HepG2 (cell line): ENCODE results near the gene CTDSP1. TPM values are rescaled to one million over a fixed set of nuclear protein-coding genes. Genes with fewer than 3 reads are reported as not detected.

Experiments
- ARID3A ChIP-seq: IDR thresholded peaks from 2 replicates; pipeline ENCODE4 v1.6.1; 2012; ENCODE audit warnings: low read depth, low read length, improper control_type of control experiment
- FOSL2 ChIP-seq: sonication (generic); formaldehyde crosslinking; IDR thresholded peaks from 2 replicates; pipeline ENCODE4 v1.4.0; 2020; ENCODE audit warnings: missing genetic modification reagents
- MAZ ChIP-seq, 2 experiments: sonication (generic) in 1 of 2; formaldehyde crosslinking in 1 of 2; IDR thresholded peaks; 2 replicates each; pipeline versions ENCODE4 v1.5.0 to v1.6.1; 2012 to 2020; ENCODE audit warnings: low read depth in 2 of 2, mild to moderate bottlenecking in 2 of 2, borderline replicate concordance in 1 of 2, improper control_type of control experiment in 1 of 2, low read length in 1 of 2, missing genetic modification reagents in 1 of 2, moderate library complexity in 1 of 2
- MTERF4 ChIP-seq: sonication (generic); formaldehyde crosslinking; IDR thresholded peaks from 2 replicates; pipeline ENCODE4 v1.8.0; 2023; ENCODE audit warnings: mild to moderate bottlenecking, missing genetic modification reagents
- NFATC3 ChIP-seq: sonication (generic); formaldehyde crosslinking; IDR thresholded peaks from 2 replicates; pipeline ENCODE4 v1.5.1; 2020; ENCODE audit warnings: mild to moderate bottlenecking, missing genetic modification reagents
- ZIK1 ChIP-seq: sonication (generic); formaldehyde crosslinking; IDR thresholded peaks from 2 replicates; pipeline ENCODE4 v1.5.0; 2020; ENCODE audit warnings: mild to moderate bottlenecking, low read depth, missing genetic modification reagents, borderline replicate concordance
- ZNF274 ChIP-seq: sonication (generic); formaldehyde crosslinking; IDR thresholded peaks from 2 replicates; pipeline ENCODE4 v1.5.1; 2020; ENCODE audit warnings: mild to moderate bottlenecking, missing genetic modification reagents
- ZNF326 ChIP-seq: sonication (generic); formaldehyde crosslinking; IDR thresholded peaks from 2 replicates; pipeline ENCODE4 v1.4.0; 2020; ENCODE audit warnings: missing genetic modification reagents, borderline replicate concordance
- ZNF547 ChIP-seq: sonication (generic); formaldehyde crosslinking; IDR thresholded peaks from 2 replicates; pipeline ENCODE4 v1.5.1; 2020; ENCODE audit warnings: mild to moderate bottlenecking, missing genetic modification reagents
- ZNF557 ChIP-seq: sonication (generic); formaldehyde crosslinking; IDR thresholded peaks from 2 replicates; pipeline ENCODE4 v1.4.0; 2020; ENCODE audit warnings: missing genetic modification reagents
- ZNF660 ChIP-seq: sonication (generic); formaldehyde crosslinking; IDR thresholded peaks from 2 replicates; pipeline ENCODE4 v1.5.1; 2020; ENCODE audit warnings: mild to moderate bottlenecking, low read depth, missing genetic modification reagents, borderline replicate concordance
- polyA plus RNA-seq, 8 experiments: library from polyadenylated mRNA; depleted of rRNA in 3 of 8; stranded (reverse) in 7 of 8; unstranded in 1 of 8; fragments of >200 nt; fragmentation: Illumina TruSeq in 4 of 8; extraction: Trizol in 4 of 8; gene quantifications; 2 replicates each; pipeline versions ENCODE4 v1.2.1 to v1.2.3, GENCODE V29; 2011 to 2016; ENCODE audit warnings: low read depth in 4 of 8, missing spikeins in 1 of 8, mixed read lengths in 1 of 8; ENCODE audit not compliant: insufficient read depth in 1 of 8
- total RNA-seq, 5 experiments: library from RNA; depleted of rRNA; stranded (reverse); fragments of >200 nt; fragmentation: Illumina TruSeq; extraction: Trizol; gene quantifications; 2 replicates each; pipeline ENCODE4 v1.2.3, GENCODE V29; 2016; ENCODE audit warnings: low read depth in 1 of 5
- TF ChIP-seq, protein P1 (sequence below): IDR thresholded peaks from 2 replicates; pipeline ENCODE4 v1.6.1; 2018; ENCODE audit warnings: missing genetic modification reagents
- TF ChIP-seq, protein P2 (sequence below), 2 experiments: fragments of 450-650 bp in 1 of 2; sonication (generic) in 1 of 2; formaldehyde crosslinking in 1 of 2; IDR thresholded peaks; 2 replicates each; pipeline versions ENCODE4 v1.6.1 to v1.8.0; 2016 to 2022; ENCODE audit warnings: antibody characterized with exemption in 1 of 2, mild to moderate bottlenecking in 1 of 2, missing genetic modification reagents in 1 of 2

Gene CTDSP1
- total and polyA plus RNA-seq, 2 of the 13 experiments (the other 11 are each of a cell fraction or from before 2014, with no cell fraction given), result 91.0 to 268 TPM

DNA sequence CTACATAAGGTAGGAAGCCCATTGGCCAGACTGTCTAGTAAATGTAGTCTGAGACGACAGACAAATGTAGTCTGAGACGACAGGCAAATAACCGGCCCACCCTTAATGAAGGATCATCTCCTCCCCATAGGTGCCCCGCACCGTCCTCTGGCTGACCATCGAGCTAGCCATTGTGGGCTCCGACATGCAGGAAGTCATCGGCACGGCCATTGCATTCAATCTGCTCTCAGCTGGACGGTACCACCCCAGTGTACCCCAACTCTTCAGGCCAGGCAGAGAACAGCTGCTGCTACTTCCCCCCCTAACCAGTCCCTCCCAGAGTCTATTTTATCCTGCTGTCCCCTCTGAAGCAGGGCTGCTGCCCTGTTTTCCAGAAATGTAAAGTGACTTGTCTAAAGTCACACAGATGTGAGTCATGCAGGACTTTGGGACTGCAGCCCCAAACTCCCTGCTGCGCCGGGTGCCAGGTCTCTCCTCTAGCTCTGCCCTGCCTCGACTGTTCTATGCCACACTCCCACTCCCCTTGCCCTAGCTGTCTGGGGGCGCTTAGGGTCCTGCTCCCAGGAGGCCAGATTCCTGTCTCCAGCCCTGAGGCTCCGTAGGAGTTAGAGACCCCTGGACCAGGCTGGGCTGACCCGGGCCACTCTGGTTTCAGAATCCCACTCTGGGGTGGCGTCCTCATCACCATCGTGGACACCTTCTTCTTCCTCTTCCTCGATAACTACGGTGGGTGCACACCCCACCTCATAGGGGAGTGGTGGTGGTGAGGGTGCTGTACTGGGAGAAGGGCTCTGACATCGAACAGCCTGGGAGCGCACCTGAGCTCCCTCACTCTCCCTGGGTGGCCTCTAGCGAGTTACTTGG, 12.9 kb upstream of the CTDSP1 start (continued):
- TF ChIP-seq MAZ (IDR thresholded peaks at IDR 0.05; ENCODE audit: borderline replicate concordance, low read depth, low read length) (no peak), MAZ (CRISPR knock-in tag; IDR thresholded peaks at IDR 0.05; ENCODE audit: low read depth) (peak; percentile 18; the same call in 1 of the 2 replicates), ZIK1 (CRISPR knock-in tag) (0 out of 2 replicates have a peak, but pooled peaks have one; percentile 22), ZNF660 (CRISPR knock-in tag) (no peak), MTERF4 (CRISPR knock-in tag) (peak; percentile 87), NFATC3 (CRISPR knock-in tag) (0 out of 2 replicates have a peak, but pooled peaks have one; percentile 77), ZNF274 (CRISPR knock-in tag) (peak; percentile 90), ARID3A (no peak), ZNF547 (CRISPR knock-in tag) (peak; percentile 32; the same call in 1 of the 2 replicates), FOSL2 (CRISPR knock-in tag) (peak; percentile 88), ZNF326 (CRISPR knock-in tag) (no peak), ZNF557 (no peak)
- TF ChIP-seq, protein P1, sequence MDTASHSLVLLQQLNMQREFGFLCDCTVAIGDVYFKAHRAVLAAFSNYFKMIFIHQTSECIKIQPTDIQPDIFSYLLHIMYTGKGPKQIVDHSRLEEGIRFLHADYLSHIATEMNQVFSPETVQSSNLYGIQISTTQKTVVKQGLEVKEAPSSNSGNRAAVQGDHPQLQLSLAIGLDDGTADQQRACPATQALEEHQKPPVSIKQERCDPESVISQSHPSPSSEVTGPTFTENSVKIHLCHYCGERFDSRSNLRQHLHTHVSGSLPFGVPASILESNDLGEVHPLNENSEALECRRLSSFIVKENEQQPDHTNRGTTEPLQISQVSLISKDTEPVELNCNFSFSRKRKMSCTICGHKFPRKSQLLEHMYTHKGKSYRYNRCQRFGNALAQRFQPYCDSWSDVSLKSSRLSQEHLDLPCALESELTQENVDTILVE, result no peak
- TF ChIP-seq, protein P2, sequence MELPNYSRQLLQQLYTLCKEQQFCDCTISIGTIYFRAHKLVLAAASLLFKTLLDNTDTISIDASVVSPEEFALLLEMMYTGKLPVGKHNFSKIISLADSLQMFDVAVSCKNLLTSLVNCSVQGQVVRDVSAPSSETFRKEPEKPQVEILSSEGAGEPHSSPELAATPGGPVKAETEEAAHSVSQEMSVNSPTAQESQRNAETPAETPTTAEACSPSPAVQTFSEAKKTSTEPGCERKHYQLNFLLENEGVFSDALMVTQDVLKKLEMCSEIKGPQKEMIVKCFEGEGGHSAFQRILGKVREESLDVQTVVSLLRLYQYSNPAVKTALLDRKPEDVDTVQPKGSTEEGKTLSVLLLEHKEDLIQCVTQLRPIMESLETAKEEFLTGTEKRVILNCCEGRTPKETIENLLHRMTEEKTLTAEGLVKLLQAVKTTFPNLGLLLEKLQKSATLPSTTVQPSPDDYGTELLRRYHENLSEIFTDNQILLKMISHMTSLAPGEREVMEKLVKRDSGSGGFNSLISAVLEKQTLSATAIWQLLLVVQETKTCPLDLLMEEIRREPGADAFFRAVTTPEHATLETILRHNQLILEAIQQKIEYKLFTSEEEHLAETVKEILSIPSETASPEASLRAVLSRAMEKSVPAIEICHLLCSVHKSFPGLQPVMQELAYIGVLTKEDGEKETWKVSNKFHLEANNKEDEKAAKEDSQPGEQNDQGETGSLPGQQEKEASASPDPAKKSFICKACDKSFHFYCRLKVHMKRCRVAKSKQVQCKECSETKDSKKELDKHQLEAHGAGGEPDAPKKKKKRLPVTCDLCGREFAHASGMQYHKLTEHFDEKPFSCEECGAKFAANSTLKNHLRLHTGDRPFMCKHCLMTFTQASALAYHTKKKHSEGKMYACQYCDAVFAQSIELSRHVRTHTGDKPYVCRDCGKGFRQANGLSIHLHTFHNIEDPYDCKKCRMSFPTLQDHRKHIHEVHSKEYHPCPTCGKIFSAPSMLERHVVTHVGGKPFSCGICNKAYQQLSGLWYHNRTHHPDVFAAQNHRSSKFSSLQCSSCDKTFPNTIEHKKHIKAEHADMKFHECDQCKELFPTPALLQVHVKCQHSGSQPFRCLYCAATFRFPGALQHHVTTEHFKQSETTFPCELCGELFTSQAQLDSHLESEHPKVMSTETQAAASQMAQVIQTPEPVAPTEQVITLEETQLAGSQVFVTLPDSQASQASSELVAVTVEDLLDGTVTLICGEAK (IDR thresholded peaks at IDR 0.05), result no peak
- TF ChIP-seq, protein P2 (CRISPR knock-in tag; IDR thresholded peaks at IDR 0.05), result peak; percentile 57; the same call in 1 of the 2 replicates
